ENCODE results near the gene FPR3. TPM values are rescaled to one million over a fixed set of nuclear protein-coding genes. Genes with fewer than 3 reads are reported as not detected.

The FPR3 gene
- total and polyA plus RNA-seq, 2 experiments from 2014 or later, result not detected

- Mint-ChIP-seq H3K36me3 (ENCODE audit: low read depth) (no peaks in the 10 kb centered on the region), H3K27me3 (ENCODE audit: insufficient read depth, low read depth, poor library complexity) (peaks cover 3% of the 10 kb centered on the region), H3K9me3 (peaks cover 4% of the 10 kb centered on the region; the same call in 2 of the 3 replicates), H3K27ac (no peak overlapping the region), H3K4me1 (no peaks in the 10 kb centered on the region; the same call in 2 of the 3 replicates), H3K4me3 (no peak overlapping the region)
- peak overlapping the region; percentile 70 for H2AFZ ChIP-seq
- H3K36me3 ChIP-seq (ENCODE audit: insufficient read depth), result no peaks in the 10 kb centered on the region
- H3K4me2 ChIP-seq, result no peak overlapping the region
- H3K79me2 ChIP-seq (replicated peaks; ENCODE audit: insufficient read depth), result no peaks in the 10 kb centered on the region
- H3K9me2 ChIP-seq (ENCODE audit: insufficient read depth), result no peaks in the 10 kb centered on the region
- TF ChIP-seq EZH2phosphoT487 (IDR thresholded peaks at IDR 0.05; ENCODE audit: unreplicated experiment), result no peak
- TF ChIP-seq NANOG (IDR thresholded peaks at IDR 0.05; ENCODE audit: borderline replicate concordance), result no peak
- TF ChIP-seq STAT1 (IDR thresholded peaks at IDR 0.05; ENCODE audit: unreplicated experiment), result no peak
- peak; percentile 79 to 88 for TF ChIP-seq CTCF (conservative IDR thresholded peaks at IDR 0.05; ENCODE audit: low read depth in 2 of 2)
- TF ChIP-seq, protein P1, sequence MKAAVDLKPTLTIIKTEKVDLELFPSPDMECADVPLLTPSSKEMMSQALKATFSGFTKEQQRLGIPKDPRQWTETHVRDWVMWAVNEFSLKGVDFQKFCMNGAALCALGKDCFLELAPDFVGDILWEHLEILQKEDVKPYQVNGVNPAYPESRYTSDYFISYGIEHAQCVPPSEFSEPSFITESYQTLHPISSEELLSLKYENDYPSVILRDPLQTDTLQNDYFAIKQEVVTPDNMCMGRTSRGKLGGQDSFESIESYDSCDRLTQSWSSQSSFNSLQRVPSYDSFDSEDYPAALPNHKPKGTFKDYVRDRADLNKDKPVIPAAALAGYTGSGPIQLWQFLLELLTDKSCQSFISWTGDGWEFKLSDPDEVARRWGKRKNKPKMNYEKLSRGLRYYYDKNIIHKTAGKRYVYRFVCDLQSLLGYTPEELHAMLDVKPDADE (IDR thresholded peaks at IDR 0.05), result no peak
- ATAC-seq (peak; percentile 99), DNase-seq (ENCODE audit: low spot score) (peak; percentile 93)
- H4K20me1 ChIP-seq (replicated peaks; ENCODE audit: insufficient read depth), result no peaks in the 10 kb centered on the region
- no peak overlapping the region for H3K4me3 ChIP-seq
- no peaks in the 10 kb centered on the region; the same call in none of the 2 replicates for H3K27me3 ChIP-seq (ENCODE audit: insufficient read depth)
- no peaks in the 10 kb centered on the region for H3K4me1 ChIP-seq (ENCODE audit: insufficient read depth)
- H3K27ac ChIP-seq (ENCODE audit: low read depth), result no peak overlapping the region
- no peaks in the 10 kb centered on the region for H3F3A ChIP-seq (replicated peaks; ENCODE audit: low read depth)
These were observed 17.1 kb upstream of the FPR3 start for GRCh38 chr19:51777570-51778462.

- no peak for DNase-seq (ENCODE audit: low spot score)
- H3K9me3 Mint-ChIP-seq, result no peaks in the 10 kb centered on the region
- no peaks in the 10 kb centered on the region; the same call in none of the 2 replicates for H3K27me3 ChIP-seq (ENCODE audit: insufficient read depth)
- no peaks in the 10 kb centered on the region for H3K36me3 ChIP-seq (ENCODE audit: insufficient read depth)
- no peak overlapping the region for H3K27ac Mint-ChIP-seq
- no peaks in the 10 kb centered on the region for H3F3A ChIP-seq (replicated peaks; ENCODE audit: low read depth)
- no peaks in the 10 kb centered on the region for H3K9me2 ChIP-seq (ENCODE audit: insufficient read depth)
- no peak overlapping the region for H3K4me3 Mint-ChIP-seq
- no peak overlapping the region for H2AFZ ChIP-seq
- ATAC-seq, result no peak
- no peaks in the 10 kb centered on the region for H3K36me3 Mint-ChIP-seq (ENCODE audit: low read depth)
- no peaks in the 10 kb centered on the region; the same call in 2 of the 3 replicates for H3K4me1 Mint-ChIP-seq
- H3K27ac ChIP-seq (ENCODE audit: low read depth), result no peak overlapping the region
- no peaks in the 10 kb centered on the region for H3K79me2 ChIP-seq (replicated peaks; ENCODE audit: insufficient read depth)
- no peaks in the 10 kb centered on the region for H4K20me1 ChIP-seq (replicated peaks; ENCODE audit: insufficient read depth)
- H3K27me3 Mint-ChIP-seq (ENCODE audit: insufficient read depth, low read depth, poor library complexity), result peaks cover 3% of the 10 kb centered on the region
- no peak overlapping the region for H3K4me2 ChIP-seq
- no peaks in the 10 kb centered on the region for H3K4me1 ChIP-seq (ENCODE audit: insufficient read depth)
- H3K4me3 ChIP-seq, result no peak overlapping the region
- TF ChIP-seq EZH2 (IDR thresholded peaks at IDR 0.05; ENCODE audit: low read depth, unreplicated experiment) (no peak), EZH2phosphoT487 (IDR thresholded peaks at IDR 0.05; ENCODE audit: unreplicated experiment) (no peak), JUNB (IDR thresholded peaks at IDR 0.05; ENCODE audit: unreplicated experiment) (no peak), STAT1 (IDR thresholded peaks at IDR 0.05; ENCODE audit: unreplicated experiment) (no peak), ZNF462 (CRISPR knock-in tag; IDR thresholded peaks at IDR 0.05) (no peak), POLR2AphosphoS5 (IDR thresholded peaks at IDR 0.05; ENCODE audit: low read depth) (no peak), NANOG (IDR thresholded peaks at IDR 0.05; ENCODE audit: borderline replicate concordance) (no peak)
- TF ChIP-seq, protein P1 (IDR thresholded peaks at IDR 0.05), result no peak
These were observed 15.8 kb upstream of the FPR3 start for GRCh38 chr19:51779181-51779580.

Data from GM23338 (cell line).